SK-N-SH (cell line): ENCODE measurements around the gene GPX2. TPM values are rescaled to one million over a fixed set of nuclear protein-coding genes. Genes with fewer than 3 reads are reported as not detected.

Source experiments
- CTCF ChIA-PET: fragments of 300-600, 350-600 bp; formaldehyde crosslinking; extraction: SDS; loops from one replicate; lab custom pipeline; 2021; lab: Yijun Ruan, JAX
- POLR2A ChIA-PET: fragments of 350-600 bp; sonication (Branson Sonifier 250); formaldehyde crosslinking; extraction: SDS; loops from one replicate; lab custom pipeline; 2020; ENCODE audit warnings: antibody characterized with exemption, inconsistent platforms; lab: Yijun Ruan, JAX
- DNase-seq: peaks from one replicate; pipeline ENCODE4 v3.0.0; 2012
- H2AFZ ChIP-seq: fragments of 200-600 bp; sonication (generic); 2 replicates; pipeline ENCODE4 v1.8.1; 2016; ENCODE audit warnings: antibody characterized with exemption, mild to moderate bottlenecking, low read depth
- H3F3A ChIP-seq: fragments of 200-600 bp; sonication (generic); replicated peaks from 2 replicates; pipeline ENCODE3; 2016; ENCODE audit warnings: antibody characterized with exemption, mild to moderate bottlenecking; ENCODE audit not compliant: insufficient read depth
- H3K27ac ChIP-seq, 2 experiments: fragments of 200-500 bp in 1 of 2; fragments of 200-600 bp in 1 of 2; sonication (Bioruptor generic) in 1 of 2; sonication (generic), shearing (Covaris generic) in 1 of 2; 2 replicates each; pipeline versions ENCODE4 v1.5.1 to v1.6.1; 2014 to 2016; ENCODE audit warnings: low read depth in 2 of 2, inconsistent platforms in 1 of 2, low read length in 1 of 2, mild to moderate bottlenecking in 1 of 2, mixed read lengths in 1 of 2
- H3K27me3 ChIP-seq: fragments of 200-600 bp; sonication (generic), shearing (Covaris generic); 2 replicates; pipeline ENCODE4 v1.6.1; 2016; ENCODE audit warnings: mixed run types; ENCODE audit not compliant: insufficient read depth
- H3K36me3 ChIP-seq, 2 experiments: fragments of 200-500 bp in 1 of 2; fragments of 200-600 bp in 1 of 2; sonication (Bioruptor generic) in 1 of 2; sonication (generic) in 1 of 2; replicated peaks in 1 of 2; 2 replicates each; pipeline versions ENCODE3 to v1.5.1; 2014 to 2016; ENCODE audit warnings: low read length in 1 of 2, mild to moderate bottlenecking in 1 of 2; ENCODE audit not compliant: insufficient read depth in 2 of 2, control insufficient read depth in 1 of 2
- H3K4me1 ChIP-seq, 2 experiments: fragments of 200-500 bp in 1 of 2; fragments of 200-600 bp in 1 of 2; sonication (Bioruptor generic) in 1 of 2; sonication (generic), shearing (Covaris generic) in 1 of 2; 2 replicates each; pipeline versions ENCODE4 v1.5.1 to v1.6.1; 2014 to 2016; ENCODE audit warnings: low read depth in 1 of 2, low read length in 1 of 2, mixed run types in 1 of 2; ENCODE audit not compliant: insufficient read depth in 2 of 2, control insufficient read depth in 1 of 2
- H3K4me2 ChIP-seq: fragments of 200-600 bp; sonication (generic), shearing (Covaris generic); 2 replicates; pipeline ENCODE4 v1.6.1; 2017; ENCODE audit warnings: mixed run types
- H3K4me3 ChIP-seq, 2 experiments: fragments of 200-500 bp in 1 of 2; fragments of 200-600 bp in 1 of 2; sonication (Bioruptor generic) in 1 of 2; sonication (generic), shearing (Covaris generic) in 1 of 2; 2 replicates each; pipeline versions ENCODE4 v1.5.1 to v1.8.1; 2014 to 2016; ENCODE audit warnings: low read depth in 2 of 2, inconsistent platforms in 1 of 2, low read length in 1 of 2, mild to moderate bottlenecking in 1 of 2, mixed read lengths in 1 of 2, moderate library complexity in 1 of 2
- H3K79me2 ChIP-seq: fragments of 200-600 bp; sonication (generic); 2 replicates; pipeline ENCODE4 v1.8.1; 2017; ENCODE audit warnings: mild to moderate bottlenecking; ENCODE audit not compliant: insufficient read depth
- H3K9ac ChIP-seq: fragments of 200-600 bp; sonication (generic); 2 replicates; pipeline ENCODE4 v1.6.1; 2017; ENCODE audit warnings: mixed run types
- H3K9me2 ChIP-seq: fragments of 200-600 bp; sonication (generic); 2 replicates; pipeline ENCODE4 v1.6.1; 2017; ENCODE audit warnings: mixed run types
- H3K9me3 ChIP-seq: fragments of 200-600 bp; sonication (generic); 2 replicates; pipeline ENCODE4 v1.6.1; 2017; ENCODE audit warnings: mixed run types, mild to moderate bottlenecking, moderate library complexity
- H4K20me1 ChIP-seq: fragments of 200-600 bp; sonication (generic); 2 replicates; pipeline ENCODE4 v1.6.1; 2017; ENCODE audit warnings: mild to moderate bottlenecking, mixed run types; ENCODE audit not compliant: insufficient read depth
- CHD2 ChIP-seq: fragments of 150-350 bp; IDR thresholded peaks from 2 replicates; pipeline ENCODE4 v1.6.1; 2018; ENCODE audit warnings: low read length; ENCODE audit not compliant: partially characterized antibody
- FOSL2 ChIP-seq: IDR thresholded peaks from 2 replicates; pipeline ENCODE4 v1.4.0; 2012; ENCODE audit warnings: low read depth, mild to moderate bottlenecking, moderate library complexity, borderline replicate concordance
- FOXM1 ChIP-seq: IDR thresholded peaks from 2 replicates; pipeline ENCODE4 v1.4.0; 2012; ENCODE audit warnings: low read depth, mild to moderate bottlenecking
- GABPA ChIP-seq: IDR thresholded peaks from 2 replicates; pipeline ENCODE4 v1.4.0; 2012; ENCODE audit warnings: low read depth, mild to moderate bottlenecking
- MEF2A ChIP-seq: IDR thresholded peaks from 2 replicates; pipeline ENCODE4 v1.4.0; 2012; ENCODE audit warnings: low read depth, borderline replicate concordance
- POLR2AphosphoS5 ChIP-seq: IDR thresholded peaks from 2 replicates; pipeline ENCODE4 v1.6.1; 2012; ENCODE audit warnings: low read depth, low read length
- RCOR1 ChIP-seq: fragments of 150-350 bp; IDR thresholded peaks from 2 replicates; pipeline ENCODE4 v1.6.1; 2017; ENCODE audit warnings: antibody characterized with exemption, low read length
- RFX5 ChIP-seq: IDR thresholded peaks from 2 replicates; pipeline ENCODE4 v1.6.1; 2012; ENCODE audit warnings: mild to moderate bottlenecking, improper control_type of control experiment, low read length
- YY1 ChIP-seq: IDR thresholded peaks from 2 replicates; pipeline ENCODE4 v1.4.0; 2012; ENCODE audit warnings: low read depth, mild to moderate bottlenecking
- WGBS: methylation state at CpG from one replicate; pipeline ENCODE4 v1.1.6; 2017; ENCODE audit warnings: low lambda C conversion rate; 5-methylcytosine and 5-hydroxymethylcytosine counted together
- polyA plus RNA-seq, 3 experiments: library from polyadenylated mRNA; depleted of rRNA; stranded (reverse); fragments of >200 nt; gene quantifications; 2 replicates each; pipeline ENCODE4 v1.2.3, GENCODE V29; 2012
- TF ChIP-seq, protein P1 (sequence below): IDR thresholded peaks from 2 replicates; pipeline ENCODE4 v1.6.1; 2012; ENCODE audit warnings: mild to moderate bottlenecking, low read depth, low read length, moderate library complexity
- TF ChIP-seq, protein P2 (sequence below): IDR thresholded peaks from 2 replicates; pipeline ENCODE4; 2012

GPX2 gene
- polyA plus RNA-seq, 1 of the 3 experiments (the other 2 are of a cell fraction), result not detected

DNA sequence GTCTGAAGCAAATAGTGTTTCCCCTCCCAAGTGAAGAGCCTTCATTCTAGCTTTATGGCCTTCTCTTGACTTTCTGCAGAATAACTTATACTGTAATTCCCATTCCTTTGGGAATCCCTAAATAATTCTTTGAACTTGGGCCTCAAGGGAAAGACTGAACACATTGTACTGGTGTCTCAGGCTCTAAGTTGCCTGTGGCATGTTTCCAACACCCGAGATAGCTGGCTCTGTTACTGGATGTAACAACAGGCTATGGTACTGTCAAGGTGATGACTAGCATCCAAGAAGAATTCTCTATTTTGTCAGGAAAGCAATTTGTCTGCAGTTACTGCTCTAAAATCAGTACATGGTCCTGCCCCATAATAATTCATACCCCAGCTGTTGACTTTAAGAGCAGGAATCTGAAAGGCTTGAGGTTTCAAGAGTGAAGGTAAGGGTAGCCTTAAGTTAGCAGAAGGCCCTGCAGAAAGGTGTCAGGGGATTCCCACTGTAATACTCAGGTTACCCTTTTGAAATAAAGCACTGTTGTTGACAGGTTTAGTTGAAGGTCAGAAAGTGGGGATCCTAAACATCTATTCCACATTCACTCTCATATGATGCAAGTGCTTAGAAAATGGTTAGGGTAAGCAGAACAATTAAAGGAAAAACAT, 5.2 kb downstream of the GPX2 start (continued):
- TF ChIP-seq, protein P1, sequence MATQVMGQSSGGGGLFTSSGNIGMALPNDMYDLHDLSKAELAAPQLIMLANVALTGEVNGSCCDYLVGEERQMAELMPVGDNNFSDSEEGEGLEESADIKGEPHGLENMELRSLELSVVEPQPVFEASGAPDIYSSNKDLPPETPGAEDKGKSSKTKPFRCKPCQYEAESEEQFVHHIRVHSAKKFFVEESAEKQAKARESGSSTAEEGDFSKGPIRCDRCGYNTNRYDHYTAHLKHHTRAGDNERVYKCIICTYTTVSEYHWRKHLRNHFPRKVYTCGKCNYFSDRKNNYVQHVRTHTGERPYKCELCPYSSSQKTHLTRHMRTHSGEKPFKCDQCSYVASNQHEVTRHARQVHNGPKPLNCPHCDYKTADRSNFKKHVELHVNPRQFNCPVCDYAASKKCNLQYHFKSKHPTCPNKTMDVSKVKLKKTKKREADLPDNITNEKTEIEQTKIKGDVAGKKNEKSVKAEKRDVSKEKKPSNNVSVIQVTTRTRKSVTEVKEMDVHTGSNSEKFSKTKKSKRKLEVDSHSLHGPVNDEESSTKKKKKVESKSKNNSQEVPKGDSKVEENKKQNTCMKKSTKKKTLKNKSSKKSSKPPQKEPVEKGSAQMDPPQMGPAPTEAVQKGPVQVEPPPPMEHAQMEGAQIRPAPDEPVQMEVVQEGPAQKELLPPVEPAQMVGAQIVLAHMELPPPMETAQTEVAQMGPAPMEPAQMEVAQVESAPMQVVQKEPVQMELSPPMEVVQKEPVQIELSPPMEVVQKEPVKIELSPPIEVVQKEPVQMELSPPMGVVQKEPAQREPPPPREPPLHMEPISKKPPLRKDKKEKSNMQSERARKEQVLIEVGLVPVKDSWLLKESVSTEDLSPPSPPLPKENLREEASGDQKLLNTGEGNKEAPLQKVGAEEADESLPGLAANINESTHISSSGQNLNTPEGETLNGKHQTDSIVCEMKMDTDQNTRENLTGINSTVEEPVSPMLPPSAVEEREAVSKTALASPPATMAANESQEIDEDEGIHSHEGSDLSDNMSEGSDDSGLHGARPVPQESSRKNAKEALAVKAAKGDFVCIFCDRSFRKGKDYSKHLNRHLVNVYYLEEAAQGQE, result no peak
- TF ChIP-seq, all 33 proteins: peak for 0

DNA sequence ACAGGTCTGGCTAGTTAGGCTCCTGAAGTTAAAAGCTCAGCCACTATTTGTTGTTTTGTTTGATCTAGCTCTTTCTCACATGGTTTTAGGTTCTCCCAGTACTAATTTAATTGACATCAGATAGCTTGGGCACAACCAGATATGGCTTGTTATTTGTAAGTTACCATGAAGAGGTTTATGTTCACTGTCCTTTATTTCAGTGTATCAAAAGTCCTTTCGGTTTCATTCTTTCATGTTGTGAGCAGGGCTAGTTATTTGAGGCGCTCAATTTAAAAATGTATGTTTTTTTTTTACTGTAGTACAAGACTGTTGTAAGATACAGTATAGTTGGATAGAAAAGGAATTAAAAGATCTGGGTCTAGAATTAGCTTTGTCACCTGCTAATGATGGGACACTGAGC, 7.0 kb downstream of the GPX2 start:
- Histone ChIP-seq H3K4me3 (no peak overlapping the region), H3K4me1 (no peaks in the 10 kb centered on the region; a peak in 2 of 4 replicates), H3K79me2 (peaks cover 13% of the 10 kb centered on the region; the same call in 1 of the 2 replicates), H2AFZ (no peak overlapping the region), H3K36me3 (peaks cover 32 to 39% of the 10 kb centered on the region in 2 experiments), H3K9me2 (no peaks in the 10 kb centered on the region), H3K27ac (no peak overlapping the region), H3K9ac (no peak overlapping the region), H3K27me3 (no peaks in the 10 kb centered on the region), H4K20me1 (no peaks in the 10 kb centered on the region; the same call in 1 of the 2 replicates), H3F3A (peaks cover 16% of the 10 kb centered on the region), H3K4me2 (no peak overlapping the region), H3K9me3 (no peaks in the 10 kb centered on the region)
- 96% methylated on average over 2 of the region's 2 CpGs for whole genome bisulfite sequencing
- no peak for DNase-seq
- POLR2A ChIA-PET, result no interaction called here
- CTCF ChIA-PET, result interaction anchor here (0.6 to 2.4 kb wide), 4 partner anchors 25 to 174 kb away, joined by 3 to 12 read pairs (median 6); no protein-coding TSS in a partner anchor
- TF ChIP-seq MEF2A (no peak), FOSL2 (no peak), RFX5 (no peak), POLR2AphosphoS5 (no peak), RCOR1 (no peak), YY1 (no peak), GABPA (no peak), FOXM1 (no peak), CHD2 (no peak)
- TF ChIP-seq, protein P2, sequence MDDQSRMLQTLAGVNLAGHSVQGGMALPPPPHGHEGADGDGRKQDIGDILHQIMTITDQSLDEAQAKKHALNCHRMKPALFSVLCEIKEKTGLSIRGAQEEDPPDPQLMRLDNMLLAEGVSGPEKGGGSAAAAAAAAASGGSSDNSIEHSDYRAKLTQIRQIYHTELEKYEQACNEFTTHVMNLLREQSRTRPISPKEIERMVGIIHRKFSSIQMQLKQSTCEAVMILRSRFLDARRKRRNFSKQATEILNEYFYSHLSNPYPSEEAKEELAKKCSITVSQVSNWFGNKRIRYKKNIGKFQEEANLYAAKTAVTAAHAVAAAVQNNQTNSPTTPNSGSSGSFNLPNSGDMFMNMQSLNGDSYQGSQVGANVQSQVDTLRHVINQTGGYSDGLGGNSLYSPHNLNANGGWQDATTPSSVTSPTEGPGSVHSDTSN, result no peak
